PFSK-1 (cell line): ENCODE measurements around the gene KLK14.

Experiments used
- FOXP2 ChIP-seq: optimal IDR thresholded peaks from 2 replicates; pipeline ENCODE3; 2011; ENCODE audit warnings: borderline replicate concordance, control low read depth, inconsistent platforms; ENCODE audit not compliant: insufficient read depth; ENCODE audit errors: extremely low read length, extremely low read depth
- POLR2AphosphoS5 ChIP-seq: IDR thresholded peaks from 2 replicates; pipeline ENCODE4 v1.6.1; 2012; ENCODE audit warnings: low read depth, mild to moderate bottlenecking, control low read depth, low read length, moderate library complexity
- REST ChIP-seq, 2 experiments: IDR thresholded peaks; 2 replicates each; pipeline versions ENCODE4 v1.6.1 to v1.8.0; 2011 to 2012; ENCODE audit warnings: low read depth in 2 of 2, low read length in 2 of 2, control low read depth in 1 of 2, inconsistent platforms in 1 of 2, mild to moderate bottlenecking in 1 of 2, moderate library complexity in 1 of 2; ENCODE audit not compliant: insufficient read depth in 1 of 2
- SIN3A ChIP-seq: IDR thresholded peaks from 2 replicates; pipeline ENCODE4 v1.6.1; 2012; ENCODE audit warnings: mild to moderate bottlenecking, low read length, moderate library complexity, borderline replicate concordance; ENCODE audit not compliant: insufficient read depth
- TAF1 ChIP-seq: IDR thresholded peaks from 2 replicates; pipeline ENCODE4 v1.6.1; 2012; ENCODE audit warnings: low read length, control low read depth, borderline replicate concordance; ENCODE audit not compliant: insufficient read depth

The KLK14 gene

GRCh38 chr19:51127032-51127431, 44.3 kb upstream of the KLK14 start:
- TF ChIP-seq POLR2AphosphoS5: no peak
- TF ChIP-seq SIN3A: no peak
- TF ChIP-seq FOXP2: no peak
- no peak for TF ChIP-seq TAF1
- no peak for TF ChIP-seq REST (IDR thresholded peaks at IDR 0.05; ENCODE audit: insufficient read depth in 1 of 2, low read depth in 2 of 2, low read length in 2 of 2)

- TF ChIP-seq FOXP2 (no peak), SIN3A (no peak), REST (IDR thresholded peaks at IDR 0.05; ENCODE audit: insufficient read depth in 1 of 2, low read depth in 2 of 2, low read length in 2 of 2) (no peak), POLR2AphosphoS5 (no peak), TAF1 (no peak)
These were observed 42.9 kb upstream of the KLK14 start for GRCh38 chr19:51125421-51126075.

- TF ChIP-seq FOXP2 (no peak), REST (IDR thresholded peaks at IDR 0.05; ENCODE audit: insufficient read depth in 1 of 2, low read depth in 2 of 2, low read length in 2 of 2) (no peak), TAF1 (no peak), SIN3A (no peak), POLR2AphosphoS5 (no peak)
These were observed 42.0 kb upstream of the KLK14 start, which contains the start of gene SIGLEC9 for GRCh38 chr19:51124729-51125128. Gene SIGLEC9 (plus strand): TSS chr19:51124906. CDS start chr19:51124975, 69 bp downstream.

- TF ChIP-seq TAF1: no peak
- no peak for TF ChIP-seq FOXP2
- no peak for TF ChIP-seq REST (IDR thresholded peaks at IDR 0.05; ENCODE audit: insufficient read depth in 1 of 2, low read depth in 2 of 2, low read length in 2 of 2)
- no peak for TF ChIP-seq POLR2AphosphoS5
- TF ChIP-seq SIN3A: no peak
These were observed 41.5 kb upstream of the KLK14 start for GRCh38 chr19:51124216-51124615.
